A673 (cell line): ENCODE results near the gene PCDH18. TPM values are rescaled to one million over a fixed set of nuclear protein-coding genes. Genes with fewer than 3 reads are reported as not detected.
A peak's percentile ranks its signal among the peaks of the same experiment; 100 is the strongest.

ENCODE experiments used
- BruUV-seq: library from RNA; stranded (reverse); fragments of 400-500 nt; replicated peaks from 2 replicates; lab custom pipeline; 2021; lab: Mats Ljungman, UMichigan
- CTCF ChIA-PET: fragments of 300-600 bp; sonication (Branson Sonifier 250); formaldehyde crosslinking; loops from one replicate; lab custom pipeline; 2022; ENCODE audit warnings: antibody characterized with exemption; lab: Charles Lee
- POLR2A ChIA-PET: fragments of 300-600 bp; sonication (Branson Sonifier 250); formaldehyde crosslinking; loops from one replicate; lab custom pipeline; 2022; ENCODE audit warnings: antibody characterized with exemption; ENCODE audit not compliant: low non-redundant PET; lab: Charles Lee
- DNase-seq: peaks from one replicate; pipeline ENCODE4 v3.0.0-alpha.2; 2015; ENCODE audit warnings: low spot score
- H3K27ac ChIP-seq: fragments of 200-600 bp; sonication (generic); 2 replicates; pipeline ENCODE4 v1.5.1; 2016; ENCODE audit warnings: mixed run types, low read depth, mild to moderate bottlenecking, mixed read lengths, antibody characterized with exemption, low read length; ENCODE audit not compliant: poor library complexity, severe bottlenecking
- H3K27me3 ChIP-seq: fragments of 200-600 bp; sonication (generic); replicated peaks from 2 replicates; pipeline ENCODE4 v1.6.1; 2017; ENCODE audit warnings: mixed run types, low read depth, mild to moderate bottlenecking, mixed read lengths, antibody characterized with exemption, low read length; ENCODE audit not compliant: insufficient read depth, poor library complexity
- H3K36me3 ChIP-seq: fragments of 200-600 bp; sonication (generic); 2 replicates; pipeline ENCODE4 v1.6.1; 2016; ENCODE audit warnings: mixed run types, mild to moderate bottlenecking, mixed read lengths, antibody characterized with exemption, low read length; ENCODE audit not compliant: insufficient read depth, poor library complexity, severe bottlenecking
- H3K4me1 ChIP-seq: fragments of 200-600 bp; sonication (generic); 2 replicates; pipeline ENCODE4 v1.6.1; 2017; ENCODE audit warnings: mixed run types, mild to moderate bottlenecking, mixed read lengths, antibody characterized with exemption, low read length; ENCODE audit not compliant: insufficient read depth, poor library complexity, severe bottlenecking
- H3K4me3 ChIP-seq: fragments of 200-600 bp; sonication (generic); 2 replicates; pipeline ENCODE4 v1.5.1; 2016; ENCODE audit warnings: low read depth, mixed run types, mild to moderate bottlenecking, mixed read lengths, low read length; ENCODE audit not compliant: poor library complexity, severe bottlenecking
- H3K9me3 ChIP-seq: fragments of 200-600 bp; sonication (generic); 2 replicates; pipeline ENCODE4 v1.6.1; 2016; ENCODE audit warnings: mixed run types, low read depth, mild to moderate bottlenecking, mixed read lengths, antibody characterized with exemption, low read length; ENCODE audit not compliant: poor library complexity, severe bottlenecking
- CTCF ChIP-seq: fragments of 300-800, 200-600 bp; sonication (generic); conservative IDR thresholded peaks from 2 replicates; pipeline ENCODE4 v1.5.1; 2017; ENCODE audit warnings: low read depth, mild to moderate bottlenecking, antibody characterized with exemption, low read length, moderate library complexity, mixed read lengths
- EZH2 ChIP-seq: fragments of 200-600 bp; sonication (generic); IDR thresholded peaks from 2 replicates; pipeline ENCODE4 v1.6.1; 2017; ENCODE audit warnings: borderline replicate concordance, low read depth, mild to moderate bottlenecking, mixed read lengths, antibody characterized with exemption, low read length; ENCODE audit not compliant: poor library complexity, severe bottlenecking
- intact Hi-C: fragments of 100-400 bp; cut with micrococcal nuclease; formaldehyde crosslinking; loops from one replicate; pipeline ENCODE4 v1.10.0; 2022; ENCODE audit not compliant: unreplicated experiment
- total RNA-seq: library from RNA; stranded (reverse); gene quantifications from 2 replicates; pipeline ENCODE4 v1.2.3, GENCODE V29; 2021

Gene PCDH18
- total RNA-seq, 1 experiment from 2014 or later = 7.8 TPM

GRCh38 chr4:137545461-137545861 lies 13.2 kb upstream of the PCDH18 start:
- no TSS peak for BruUV-seq
- POLR2A ChIA-PET = no interaction called here
- Histone ChIP-seq H3K27ac (no peak overlapping the region), H3K36me3 (no peaks in the 10 kb centered on the region), H3K27me3 (no peaks in the 10 kb centered on the region), H3K9me3 (no peaks in the 10 kb centered on the region), H3K4me1 (peaks cover 29% of the 10 kb centered on the region), H3K4me3 (no peak overlapping the region)
- intact Hi-C loops = no loop called here
- TF ChIP-seq EZH2 (no peak), CTCF (0 out of 2 replicates have a peak, but pooled peaks have one; percentile 8)
- peak; percentile 64 for DNase-seq
- CTCF ChIA-PET = no interaction called here

- Histone ChIP-seq H3K4me3 (no peak overlapping the region), H3K36me3 (no peaks in the 10 kb centered on the region), H3K9me3 (no peaks in the 10 kb centered on the region), H3K27ac (no peak overlapping the region), H3K4me1 (peaks cover 29% of the 10 kb centered on the region), H3K27me3 (no peaks in the 10 kb centered on the region)
- no peak for DNase-seq
- ChIA-PET POLR2A (no interaction called here), CTCF (no interaction called here)
- no TSS peak for BruUV-seq
- TF ChIP-seq EZH2 = no peak
- TF ChIP-seq CTCF = no peak
- intact Hi-C loops = no loop called here
Observed at GRCh38 chr4:137543648-137544047, 11.4 kb upstream of the PCDH18 start.

GRCh38 chr4:137543198-137543597 lies 10.9 kb upstream of the PCDH18 start:
- TF ChIP-seq EZH2 = no peak
- no peak for TF ChIP-seq CTCF
- POLR2A ChIA-PET = no interaction called here
- CTCF ChIA-PET = no interaction called here
- H3K9me3 ChIP-seq = no peaks in the 10 kb centered on the region
- peak; percentile 57 for DNase-seq
- H3K36me3 ChIP-seq = no peaks in the 10 kb centered on the region
- intact Hi-C loops = no loop called here
- H3K27ac ChIP-seq = no peak overlapping the region
- no peak overlapping the region for H3K4me3 ChIP-seq
- peaks cover 29% of the 10 kb centered on the region for H3K4me1 ChIP-seq
- no peaks in the 10 kb centered on the region for H3K27me3 ChIP-seq
- BruUV-seq = no TSS peak
